HG03135 (cell line): ENCODE data around the gene ATG16L1.
"Not testable (repeated sequence)": the region's sequence is repeated elsewhere in the genome, so short reads cannot be mapped to it uniquely, and the experiment has no call there.

ENCODE experiments used
- ATAC-seq: cut with Tn5 transposase; IDR thresholded peaks from one replicate; pipeline ENCODE4 v1.9.1; 2021; ENCODE audit warnings: mild to moderate bottlenecking, moderate library complexity; ENCODE audit not compliant: unreplicated experiment

The ATG16L1 gene

DNA sequence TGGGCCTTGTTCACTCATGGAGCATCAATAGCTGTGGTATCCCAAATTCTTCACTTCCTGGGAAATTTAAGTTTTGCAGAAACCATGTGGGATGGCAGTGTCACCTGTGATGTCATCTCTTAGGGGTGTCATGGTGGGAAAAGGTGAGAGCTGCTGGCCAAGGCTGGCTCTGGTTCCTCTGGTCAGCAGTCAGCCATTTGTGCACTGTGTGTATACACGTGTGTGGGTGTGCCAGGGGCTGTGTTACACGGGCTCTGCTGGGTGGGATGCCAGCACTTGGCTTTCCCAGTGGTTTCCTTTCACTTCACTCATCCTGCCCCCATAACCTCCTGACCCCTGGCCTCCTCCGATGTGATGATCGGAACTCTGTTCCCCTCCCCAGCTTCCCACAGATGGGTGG, 77.4 kb downstream of the ATG16L1 start:
- no peak for ATAC-seq

DNA sequence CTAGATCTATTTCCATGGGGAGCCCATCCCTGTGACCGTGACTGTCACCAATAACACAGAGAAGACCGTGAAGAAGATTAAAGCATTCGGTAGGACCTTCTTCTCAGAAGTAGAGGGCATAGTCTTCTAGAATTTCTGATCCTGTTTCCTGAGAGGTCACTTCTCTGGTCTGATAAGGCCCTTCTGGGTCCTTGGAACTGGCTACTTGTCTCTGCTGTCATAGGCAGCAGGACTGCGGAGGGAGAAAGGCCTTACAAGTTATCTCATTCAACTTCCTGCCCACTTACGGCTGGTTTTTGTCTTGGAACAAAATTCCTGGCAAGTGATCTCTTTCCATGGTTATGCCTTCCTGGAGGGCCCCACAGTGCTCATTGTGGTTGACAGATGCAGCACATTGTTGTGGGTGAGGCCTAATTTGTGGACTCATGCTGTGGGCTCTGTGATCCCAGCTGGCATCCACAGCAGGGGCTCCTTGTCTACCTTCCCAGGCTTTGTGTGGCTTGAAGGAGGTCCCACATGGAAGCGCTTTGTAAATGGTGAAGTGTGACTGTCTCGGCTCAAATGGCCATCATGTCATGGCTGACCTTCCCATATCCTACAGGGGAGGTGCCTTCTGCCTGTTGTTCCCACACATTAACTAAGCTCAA, 78.1 kb downstream of the ATG16L1 start:
- ATAC-seq: no peak

DNA sequence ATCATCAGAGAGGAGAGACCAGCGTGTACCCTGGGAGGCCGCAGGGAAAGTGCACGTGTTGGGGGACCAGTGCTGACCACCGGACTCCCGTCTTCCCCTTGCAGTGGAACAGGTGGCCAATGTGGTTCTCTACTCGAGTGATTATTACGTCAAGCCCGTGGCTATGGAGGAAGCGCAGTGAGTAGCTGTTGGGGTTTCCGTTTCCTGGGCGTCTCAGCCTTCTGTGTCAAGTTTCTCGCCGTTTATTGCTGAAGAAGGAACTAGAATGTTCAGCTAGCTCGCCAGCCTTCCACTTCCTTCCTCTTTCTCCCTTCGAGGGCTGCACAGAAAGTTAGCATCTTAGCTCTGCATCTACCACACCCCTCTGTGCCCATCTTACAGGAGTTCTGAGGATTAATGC, 80.1 kb downstream of the ATG16L1 start:
- ATAC-seq: peak; percentile 85

DNA sequence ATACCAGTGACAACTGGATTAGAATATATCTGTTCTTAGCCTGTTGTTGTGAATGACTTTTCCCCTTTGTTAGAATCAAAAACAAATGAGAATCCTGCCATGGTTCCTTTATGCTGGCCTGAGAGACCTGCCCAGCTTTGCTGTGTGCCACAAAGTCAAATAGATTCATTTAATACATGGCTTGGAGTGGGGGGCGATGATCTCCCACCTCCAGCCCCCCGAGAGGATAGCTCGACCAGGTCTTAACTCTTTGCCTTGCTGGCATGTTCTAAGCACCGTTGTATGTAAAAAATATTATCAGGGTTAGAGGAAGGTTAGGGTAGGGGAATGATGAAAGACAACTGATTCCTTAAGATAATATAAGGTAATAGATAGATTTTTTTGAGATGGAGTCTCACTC, 80.7 kb downstream of the ATG16L1 start:
- no peak for ATAC-seq

DNA sequence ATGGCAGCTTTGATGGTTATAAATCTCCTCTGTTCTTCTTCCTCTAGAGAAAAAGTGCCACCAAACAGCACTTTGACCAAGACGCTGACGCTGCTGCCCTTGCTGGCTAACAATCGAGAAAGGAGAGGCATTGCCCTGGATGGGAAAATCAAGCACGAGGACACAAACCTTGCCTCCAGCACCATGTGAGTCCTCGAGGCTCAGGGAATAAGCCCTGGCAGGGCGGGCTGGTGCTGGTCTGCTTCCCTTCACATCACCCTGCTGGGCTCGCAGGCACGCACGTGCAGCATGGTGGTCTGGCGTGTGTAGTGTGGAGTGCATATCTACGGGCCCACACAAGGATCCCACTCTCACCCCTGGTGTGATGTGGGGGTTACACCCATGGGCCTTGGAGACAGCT, 83.4 kb downstream of the ATG16L1 start:
- no peak for ATAC-seq

DNA sequence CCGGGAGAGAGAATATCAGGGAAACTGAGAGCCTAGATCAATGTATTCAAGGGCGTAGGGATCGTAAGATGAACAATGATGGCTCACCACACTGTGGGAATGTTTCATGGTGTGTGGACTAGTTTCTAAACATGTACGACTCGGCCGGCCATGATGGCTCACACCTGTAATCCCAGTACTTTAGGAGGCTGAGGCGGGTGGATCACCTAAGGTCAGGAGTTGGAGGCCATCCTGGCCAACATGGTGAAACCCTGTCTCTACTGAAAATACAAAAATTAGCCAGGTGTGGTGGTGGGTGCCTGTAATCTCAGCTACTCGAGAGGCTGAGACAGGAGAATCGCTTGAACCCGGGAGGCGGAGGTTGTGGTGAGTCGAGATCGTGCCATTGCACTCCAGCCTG, 84.6 kb downstream of the ATG16L1 start:
- ATAC-seq: not testable (repeated sequence)

DNA sequence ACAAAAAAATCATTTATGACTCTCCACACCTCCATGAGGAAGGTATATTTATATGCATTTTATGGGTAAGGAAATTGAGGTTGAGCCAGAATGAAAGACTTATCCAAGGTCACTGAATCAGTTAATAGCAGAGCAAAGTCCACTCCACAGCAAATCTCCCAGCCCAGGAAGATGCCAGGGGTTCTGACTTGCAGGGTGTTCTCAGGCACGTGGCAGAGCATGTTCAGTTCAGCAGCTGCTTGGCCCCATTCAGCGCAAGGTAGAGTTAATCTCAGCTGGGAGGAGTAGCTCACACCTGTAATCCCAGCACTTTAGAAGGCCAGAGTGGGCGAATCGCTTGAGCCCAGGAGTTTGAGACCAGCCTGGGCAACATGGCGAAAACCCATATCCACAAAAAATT, 85.1 kb downstream of the ATG16L1 start:
- ATAC-seq: no peak

DNA sequence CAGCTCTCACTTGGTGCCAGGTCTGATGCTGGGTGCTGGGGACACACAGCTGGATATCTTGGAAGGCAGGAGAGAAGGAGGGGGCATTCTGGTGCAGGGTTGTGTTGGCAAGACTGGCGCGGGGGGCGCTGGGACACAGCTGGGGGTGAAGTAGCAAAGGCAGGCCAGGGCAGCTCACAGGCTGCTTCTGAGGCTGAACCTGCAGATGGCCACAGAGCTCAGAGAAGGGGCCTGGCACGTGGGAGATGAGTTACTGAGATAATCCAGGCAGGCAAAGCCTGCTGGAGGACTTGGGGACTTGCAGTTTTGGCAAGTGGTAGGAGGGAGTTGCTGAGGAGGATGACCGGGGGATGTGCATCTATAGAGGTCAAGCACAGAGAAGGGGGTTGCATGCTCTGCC, 86.6 kb downstream of the ATG16L1 start:
- ATAC-seq: no peak

DNA sequence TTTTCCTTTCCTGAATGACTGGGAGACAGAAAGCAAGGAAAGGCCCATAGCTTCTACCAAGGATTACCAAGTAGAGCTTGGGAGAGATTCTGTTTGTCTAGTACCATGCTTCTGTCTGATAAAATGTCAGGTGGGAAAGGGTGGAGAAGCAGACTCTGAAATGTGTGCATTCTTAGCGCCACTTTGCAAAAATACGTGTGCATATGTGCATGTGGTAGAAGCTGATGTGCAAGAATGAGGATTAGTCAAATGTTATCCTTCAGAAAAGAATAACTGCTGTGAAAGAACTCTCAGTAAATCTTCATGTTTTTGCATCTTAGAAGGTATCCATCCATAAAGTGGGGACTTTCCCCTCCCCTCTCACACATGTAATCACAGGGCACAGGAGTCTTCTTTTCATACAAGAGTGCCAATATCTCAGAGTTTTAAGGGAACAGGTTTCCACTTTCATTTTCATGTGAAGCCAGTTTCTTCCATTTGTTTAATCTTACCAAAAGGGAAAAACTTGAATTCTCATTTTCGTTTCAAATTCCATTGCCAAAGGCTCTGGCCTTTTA, 87.4 kb downstream of the ATG16L1 start:
- no peak for ATAC-seq

DNA sequence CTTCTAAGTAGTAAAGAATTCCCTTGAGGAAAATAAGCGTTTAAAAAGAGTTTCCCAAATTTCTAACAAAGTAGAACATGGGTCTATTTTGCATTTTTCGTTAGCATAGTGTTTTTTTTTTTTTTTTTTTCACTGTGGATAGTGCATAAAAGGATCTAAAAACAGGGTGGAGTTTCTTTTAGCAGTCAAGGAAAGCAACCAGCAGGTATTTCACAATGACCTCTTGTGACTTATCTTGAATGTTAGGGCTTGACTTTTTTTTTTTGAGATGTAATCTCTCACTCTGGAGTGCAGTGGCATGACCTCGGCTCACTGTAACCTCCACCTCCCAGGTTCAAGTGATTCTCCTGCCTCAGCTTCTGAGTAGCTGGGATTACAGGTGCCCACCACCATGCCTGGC, 88.0 kb downstream of the ATG16L1 start:
- no peak for ATAC-seq

DNA sequence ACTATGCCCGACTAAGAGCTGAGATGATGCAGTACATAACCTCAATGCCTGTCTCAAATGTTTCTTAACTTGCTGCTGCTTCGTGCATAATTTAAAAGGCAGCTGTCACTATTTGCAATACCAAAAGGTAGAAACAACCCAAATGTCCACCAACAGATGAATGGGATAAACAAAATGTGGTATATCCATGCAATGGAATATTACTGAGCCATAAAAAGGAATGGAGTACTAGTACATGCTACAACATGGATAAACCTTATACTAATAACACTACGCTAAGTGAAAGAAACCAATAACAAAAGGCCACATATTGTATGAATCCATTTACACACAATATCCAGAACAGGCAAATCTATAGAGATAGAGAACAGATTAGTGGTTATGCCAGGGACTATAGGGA, 89.8 kb downstream of the ATG16L1 start:
- no peak for ATAC-seq

DNA sequence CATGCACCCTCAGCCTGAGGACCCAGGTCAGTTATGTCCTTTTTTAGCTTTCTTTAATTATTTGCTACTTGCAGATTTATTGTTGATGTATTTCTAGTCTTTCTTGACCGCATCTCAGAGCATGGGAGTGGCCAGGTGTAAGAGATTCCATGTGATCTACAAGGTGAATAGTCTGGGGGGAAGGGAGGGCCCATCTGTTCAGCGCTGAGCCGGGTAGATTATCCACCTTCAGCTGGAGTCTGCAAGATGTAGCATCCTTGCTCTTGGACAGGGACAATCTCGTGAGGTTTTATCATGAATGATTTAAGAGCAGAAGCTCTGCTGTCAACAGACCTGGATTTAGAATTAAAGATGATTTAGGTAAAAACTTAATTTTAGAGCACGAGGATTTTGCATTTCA, 90.8 kb downstream of the ATG16L1 start:
- no peak for ATAC-seq

DNA sequence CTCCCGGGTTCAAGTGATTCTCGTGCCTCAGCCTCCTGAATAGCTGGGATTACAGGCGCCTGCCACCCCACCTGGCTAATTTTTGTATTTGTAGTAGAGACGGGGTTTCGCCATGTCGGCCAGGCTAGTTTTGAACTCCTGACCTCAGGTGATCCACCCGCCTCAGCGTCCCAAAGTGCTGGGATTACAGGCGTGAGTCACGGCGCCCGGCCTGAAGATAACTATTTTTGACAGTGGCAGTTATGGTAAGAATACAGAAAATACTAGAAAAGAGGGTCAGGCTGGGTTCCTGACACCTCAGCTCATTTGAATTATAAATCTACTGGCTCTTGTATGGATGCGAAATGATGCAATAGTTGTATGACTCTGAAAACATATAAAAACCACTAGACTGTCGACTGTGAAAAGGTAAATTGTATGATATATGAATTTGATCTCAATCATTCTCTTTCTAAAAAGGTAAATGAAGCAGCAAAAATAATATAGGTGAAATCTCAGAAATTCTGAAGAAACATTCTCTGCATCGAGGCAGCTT, 91.8 kb downstream of the ATG16L1 start:
- no peak for ATAC-seq
